SIG-M5 treated with dmso at 0.1 percent for 504 hours (cell line): ENCODE data around the gene PRODH2.

ENCODE experiments used
- DNase-seq: peaks from one replicate; lab custom pipeline; 2025; ENCODE audit not compliant: unreplicated experiment; lab: John Stamatoyannopoulos, UW

The PRODH2 gene

GRCh38 chr19:35812220-35813042 is at the start of gene PRODH2:
TSS of gene PRODH2 (minus strand) at chr19:35812845. CDS start at chr19:35812805, 40 bp downstream.
- DNase-seq, result no peak

GRCh38 chr19:35861640-35862160 is 49.1 kb upstream of the PRODH2 start:
- no peak for DNase-seq

- no peak for DNase-seq
Observed at GRCh38 chr19:35860818-35861639, 48.4 kb upstream of the PRODH2 start.

- DNase-seq, result no peak
Observed at GRCh38 chr19:35860436-35860817, 47.8 kb upstream of the PRODH2 start.

- no peak for DNase-seq
Observed at GRCh38 chr19:35859414-35859813, 46.8 kb upstream of the PRODH2 start.

GRCh38 chr19:35858311-35858710 is 45.7 kb upstream of the PRODH2 start:
- DNase-seq, result no peak

- DNase-seq, result peak; percentile 52
Observed at GRCh38 chr19:35856546-35857149, 44.0 kb upstream of the PRODH2 start, which contains the start of gene KIRREL2. TSS of gene KIRREL2 (plus strand) at chr19:35856911. CDS start at chr19:35857120, 209 bp downstream.

- DNase-seq, result no peak
Observed at GRCh38 chr19:35853038-35853756, 40.6 kb upstream of the PRODH2 start.

- DNase-seq, result no peak
Observed at GRCh38 chr19:35852029-35852780, 39.6 kb upstream of the PRODH2 start, which contains the start of gene NPHS1. TSS of gene NPHS1 (minus strand) at chr19:35852504. CDS start at chr19:35851837, 667 bp downstream.

- no peak for DNase-seq
Observed at GRCh38 chr19:35851213-35852028, 38.8 kb upstream of the PRODH2 start.

- no peak for DNase-seq
Observed at GRCh38 chr19:35848919-35849505, 36.4 kb upstream of the PRODH2 start.

- DNase-seq, result no peak
Observed at GRCh38 chr19:35848486-35848885, 35.8 kb upstream of the PRODH2 start.

GRCh38 chr19:35847911-35848310 is 35.3 kb upstream of the PRODH2 start:
- no peak for DNase-seq

GRCh38 chr19:35846038-35846668 is 33.5 kb upstream of the PRODH2 start:
- no peak for DNase-seq

GRCh38 chr19:35845215-35846037 is 32.8 kb upstream of the PRODH2 start:
- DNase-seq, result no peak

GRCh38 chr19:35844482-35845214 is 32.0 kb upstream of the PRODH2 start:
- no peak for DNase-seq
